SU-DHL-6 (cell line): ENCODE data around the gene NDFIP1.

ENCODE experiments used
- H2AFZ ChIP-seq: fragments of 200-600 bp; sonication (generic); 2 replicates; pipeline ENCODE4 v1.6.1; 2014; ENCODE audit warnings: low read depth, mild to moderate bottlenecking, moderate library complexity, mixed read lengths, antibody characterized with exemption, low read length; ENCODE audit not compliant: severe bottlenecking
- H3F3A ChIP-seq: fragments of 200-600 bp; shearing (Covaris generic); 2 replicates; pipeline ENCODE4 v1.6.0; 2016; ENCODE audit warnings: antibody characterized with exemption, mild to moderate bottlenecking; ENCODE audit not compliant: insufficient read depth
- H3K27ac ChIP-seq: fragments of 200-600 bp; sonication (generic); 2 replicates; pipeline ENCODE4 v1.5.1; 2016; ENCODE audit warnings: low read depth, mild to moderate bottlenecking, low read length, moderate library complexity, mixed read lengths
- H3K27me3 ChIP-seq: fragments of 200-600 bp; sonication (generic), shearing (Covaris generic); 2 replicates; pipeline ENCODE4 v1.6.0; 2014; ENCODE audit warnings: mild to moderate bottlenecking, low read length
- H3K36me3 ChIP-seq: fragments of 200-600 bp; sonication (generic); 2 replicates; pipeline ENCODE4 v1.6.1; 2014; ENCODE audit warnings: mild to moderate bottlenecking, low read length, mixed read lengths
- H3K4me2 ChIP-seq: fragments of 300-600, 200-600 bp; shearing (Covaris generic), sonication (generic); 2 replicates; pipeline ENCODE4 v1.6.0; 2014; ENCODE audit warnings: low read length, low read depth, mild to moderate bottlenecking; ENCODE audit not compliant: poor library complexity, severe bottlenecking
- H3K4me3 ChIP-seq: fragments of 200-600 bp; sonication (generic); 2 replicates; pipeline ENCODE4 v1.5.1; 2014; ENCODE audit warnings: antibody characterized with exemption, low read length, mild to moderate bottlenecking, mixed read lengths; ENCODE audit not compliant: insufficient read depth, poor library complexity, severe bottlenecking
- H3K79me2 ChIP-seq: fragments of 200-600 bp; sonication (generic); 2 replicates; pipeline ENCODE4 v1.6.1; 2014; ENCODE audit warnings: mild to moderate bottlenecking, low read length, moderate library complexity; ENCODE audit not compliant: insufficient read depth
- H3K9ac ChIP-seq: fragments of 200-600 bp; sonication (generic); 2 replicates; pipeline ENCODE4 v1.7.0; 2014; ENCODE audit warnings: mild to moderate bottlenecking, low read length
- H3K9me2 ChIP-seq: fragments of 200-600 bp; sonication (generic); replicated peaks from 2 replicates; pipeline ENCODE4 v1.6.1; 2014; ENCODE audit warnings: low read length; ENCODE audit not compliant: insufficient read depth
- H3K9me3 ChIP-seq: fragments of 200-600 bp; sonication (generic); 2 replicates; pipeline ENCODE4 v1.6.1; 2014; ENCODE audit warnings: low read length, mixed read lengths; ENCODE audit not compliant: insufficient read depth
- H4K20me1 ChIP-seq: fragments of 200-600 bp; sonication (generic); 2 replicates; pipeline ENCODE4 v1.6.1; 2014; ENCODE audit warnings: low read depth, mild to moderate bottlenecking, antibody characterized with exemption, low read length, moderate library complexity, mixed read lengths
- EZH2phosphoT487 ChIP-seq: fragments of 200-600 bp; sonication (generic), shearing (Covaris generic); conservative IDR thresholded peaks from 2 replicates; pipeline ENCODE4 v1.6.1; 2018; ENCODE audit warnings: mild to moderate bottlenecking, antibody characterized with exemption, low read length, moderate library complexity, mixed read lengths
- TF ChIP-seq, protein P1 (sequence below): fragments of 200-600 bp; sonication (generic); IDR thresholded peaks from one replicate; pipeline ENCODE4 v1.5.1; 2017; ENCODE audit warnings: antibody characterized with exemption, mild to moderate bottlenecking, low read length, moderate library complexity; ENCODE audit not compliant: insufficient read depth, poor library complexity, severe bottlenecking

The NDFIP1 gene

GRCh38 chr5:142168365-142168764, 59.8 kb downstream of the NDFIP1 start:
- Histone ChIP-seq H3K9me2 (no peaks in the 10 kb centered on the region), H3K79me2 (no peaks in the 10 kb centered on the region), H3K9me3 (no peaks in the 10 kb centered on the region), H3K4me3 (no peak overlapping the region), H3K36me3 (no peaks in the 10 kb centered on the region), H3F3A (no peaks in the 10 kb centered on the region), H3K9ac (no peak overlapping the region), H4K20me1 (no peaks in the 10 kb centered on the region), H2AFZ (no peak overlapping the region), H3K4me2 (no peak overlapping the region), H3K27ac (no peak overlapping the region), H3K27me3 (no peaks in the 10 kb centered on the region)
- no peak for TF ChIP-seq EZH2phosphoT487
- TF ChIP-seq, protein P1, sequence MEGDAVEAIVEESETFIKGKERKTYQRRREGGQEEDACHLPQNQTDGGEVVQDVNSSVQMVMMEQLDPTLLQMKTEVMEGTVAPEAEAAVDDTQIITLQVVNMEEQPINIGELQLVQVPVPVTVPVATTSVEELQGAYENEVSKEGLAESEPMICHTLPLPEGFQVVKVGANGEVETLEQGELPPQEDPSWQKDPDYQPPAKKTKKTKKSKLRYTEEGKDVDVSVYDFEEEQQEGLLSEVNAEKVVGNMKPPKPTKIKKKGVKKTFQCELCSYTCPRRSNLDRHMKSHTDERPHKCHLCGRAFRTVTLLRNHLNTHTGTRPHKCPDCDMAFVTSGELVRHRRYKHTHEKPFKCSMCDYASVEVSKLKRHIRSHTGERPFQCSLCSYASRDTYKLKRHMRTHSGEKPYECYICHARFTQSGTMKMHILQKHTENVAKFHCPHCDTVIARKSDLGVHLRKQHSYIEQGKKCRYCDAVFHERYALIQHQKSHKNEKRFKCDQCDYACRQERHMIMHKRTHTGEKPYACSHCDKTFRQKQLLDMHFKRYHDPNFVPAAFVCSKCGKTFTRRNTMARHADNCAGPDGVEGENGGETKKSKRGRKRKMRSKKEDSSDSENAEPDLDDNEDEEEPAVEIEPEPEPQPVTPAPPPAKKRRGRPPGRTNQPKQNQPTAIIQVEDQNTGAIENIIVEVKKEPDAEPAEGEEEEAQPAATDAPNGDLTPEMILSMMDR, result no peak

DNA sequence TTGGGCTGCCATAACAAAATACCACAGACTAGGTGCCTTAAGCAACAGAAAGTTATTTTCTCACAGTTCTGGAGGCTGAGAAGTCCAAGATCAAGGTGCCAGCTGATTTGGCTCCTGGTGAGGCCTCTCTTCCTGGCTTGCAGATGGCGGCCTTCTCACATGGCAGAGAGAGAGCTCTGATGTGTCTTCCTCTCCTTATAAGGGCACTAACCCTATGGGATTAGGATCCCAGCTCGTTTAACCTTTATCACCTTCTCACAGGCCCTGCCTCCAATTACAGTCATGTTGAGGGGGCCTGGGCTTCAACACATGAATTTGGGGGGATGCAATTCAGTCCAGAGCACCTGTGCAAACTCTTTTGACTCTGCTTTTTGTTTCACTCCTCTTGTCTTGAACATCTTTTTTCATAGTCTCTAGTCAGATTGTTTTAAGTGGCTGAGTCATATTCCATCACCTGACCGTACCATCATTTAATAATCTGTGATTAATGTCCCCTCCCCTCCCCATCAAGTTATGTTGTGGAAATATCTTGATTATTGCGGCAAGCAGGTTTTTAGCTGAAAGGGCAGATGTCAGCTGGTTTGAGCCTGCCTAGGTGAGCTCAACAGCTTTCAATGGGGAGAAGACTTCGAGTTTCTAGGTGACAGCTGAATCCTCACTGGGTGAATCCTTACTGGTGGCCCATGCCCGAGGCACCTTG, 61.8 kb downstream of the NDFIP1 start:
- H3K4me2 ChIP-seq, result no peak overlapping the region
- H3K27me3 ChIP-seq, result no peaks in the 10 kb centered on the region
- H3K4me3 ChIP-seq, result no peak overlapping the region
- H3K27ac ChIP-seq, result no peak overlapping the region
- no peaks in the 10 kb centered on the region for H3F3A ChIP-seq
- no peak overlapping the region for H3K9ac ChIP-seq
- H2AFZ ChIP-seq, result no peak overlapping the region
- H4K20me1 ChIP-seq, result no peaks in the 10 kb centered on the region
- no peaks in the 10 kb centered on the region for H3K79me2 ChIP-seq
- H3K9me3 ChIP-seq, result no peaks in the 10 kb centered on the region
- no peaks in the 10 kb centered on the region for H3K9me2 ChIP-seq
- TF ChIP-seq, protein P1, result no peak
- TF ChIP-seq EZH2phosphoT487, result no peak
- H3K36me3 ChIP-seq, result no peaks in the 10 kb centered on the region

DNA sequence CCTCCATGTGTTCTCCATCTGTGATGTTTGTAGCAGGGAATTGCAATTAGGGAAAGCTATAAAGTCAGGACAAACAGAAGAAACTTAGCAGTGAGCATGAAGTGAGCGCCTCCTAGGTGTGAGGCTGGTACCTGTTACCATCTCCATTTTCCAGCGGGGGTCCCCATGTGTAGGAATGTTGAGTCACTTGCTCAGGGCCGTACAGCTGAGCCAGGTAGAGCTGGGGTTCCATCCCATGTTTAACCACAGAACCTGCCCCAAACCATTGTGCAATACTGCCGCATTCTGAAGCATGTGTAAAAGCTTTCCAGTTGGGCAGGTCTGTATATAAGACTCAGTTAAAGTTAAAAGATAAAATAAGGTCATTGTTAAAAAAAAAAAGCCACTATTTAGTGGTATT, 62.7 kb downstream of the NDFIP1 start:
- Histone ChIP-seq H2AFZ (no peak overlapping the region), H3K9me2 (no peaks in the 10 kb centered on the region), H3K27ac (no peak overlapping the region), H3K36me3 (no peaks in the 10 kb centered on the region), H4K20me1 (no peaks in the 10 kb centered on the region), H3K9ac (no peak overlapping the region), H3K27me3 (no peaks in the 10 kb centered on the region), H3K4me2 (no peak overlapping the region), H3F3A (no peaks in the 10 kb centered on the region), H3K79me2 (no peaks in the 10 kb centered on the region), H3K9me3 (no peaks in the 10 kb centered on the region), H3K4me3 (no peak overlapping the region)
- no peak for TF ChIP-seq EZH2phosphoT487
- TF ChIP-seq, protein P1, result no peak
